Choroid plexus epithelial cell (primary cell): ENCODE measurements around the gene RERG.

ENCODE experiments used
- DNase-seq: peaks from one replicate; pipeline ENCODE4 v3.0.0-alpha.2; 2010; ENCODE audit warnings: low read depth
- H3K4me3 ChIP-seq: 2 replicates; pipeline ENCODE4 v1.5.1; 2011; ENCODE audit warnings: low read depth, mild to moderate bottlenecking, control low read depth, low read length, moderate library complexity
- CTCF ChIP-seq: conservative IDR thresholded peaks from 2 replicates; pipeline ENCODE4 v1.5.1; 2011; ENCODE audit warnings: low read depth, mild to moderate bottlenecking, control low read depth, inconsistent platforms, low read length, moderate library complexity

The RERG gene

GRCh38 chr12:15181017-15181683 lies 40.1 kb downstream of the RERG start:
- DNase-seq: no peak
- no peak overlapping the region for H3K4me3 ChIP-seq
- no peak for TF ChIP-seq CTCF

- no peak overlapping the region for H3K4me3 ChIP-seq
- TF ChIP-seq CTCF: no peak
- DNase-seq: no peak
These were observed 40.9 kb downstream of the RERG start for GRCh38 chr12:15180325-15180724.

GRCh38 chr12:15179672-15180071 lies 41.5 kb downstream of the RERG start:
- TF ChIP-seq CTCF: no peak
- no peak overlapping the region for H3K4me3 ChIP-seq
- DNase-seq: peak; percentile 72

- H3K4me3 ChIP-seq: no peak overlapping the region
- DNase-seq: no peak
- no peak for TF ChIP-seq CTCF
These were observed 48.1 kb downstream of the RERG start for GRCh38 chr12:15173142-15173541.

- DNase-seq: no peak
- H3K4me3 ChIP-seq: no peak overlapping the region
- no peak for TF ChIP-seq CTCF
These were observed 49.0 kb downstream of the RERG start for GRCh38 chr12:15172060-15172822.

GRCh38 chr12:15171012-15171655 lies 50.1 kb downstream of the RERG start:
- TF ChIP-seq CTCF: no peak
- no peak for DNase-seq
- no peak overlapping the region for H3K4me3 ChIP-seq
